GF-D8 (cell line): ENCODE results near the gene SMAD7.

ENCODE experiments used
- DNase-seq: peaks from one replicate; lab custom pipeline; 2025; lab: John Stamatoyannopoulos, UW

The SMAD7 gene

DNA sequence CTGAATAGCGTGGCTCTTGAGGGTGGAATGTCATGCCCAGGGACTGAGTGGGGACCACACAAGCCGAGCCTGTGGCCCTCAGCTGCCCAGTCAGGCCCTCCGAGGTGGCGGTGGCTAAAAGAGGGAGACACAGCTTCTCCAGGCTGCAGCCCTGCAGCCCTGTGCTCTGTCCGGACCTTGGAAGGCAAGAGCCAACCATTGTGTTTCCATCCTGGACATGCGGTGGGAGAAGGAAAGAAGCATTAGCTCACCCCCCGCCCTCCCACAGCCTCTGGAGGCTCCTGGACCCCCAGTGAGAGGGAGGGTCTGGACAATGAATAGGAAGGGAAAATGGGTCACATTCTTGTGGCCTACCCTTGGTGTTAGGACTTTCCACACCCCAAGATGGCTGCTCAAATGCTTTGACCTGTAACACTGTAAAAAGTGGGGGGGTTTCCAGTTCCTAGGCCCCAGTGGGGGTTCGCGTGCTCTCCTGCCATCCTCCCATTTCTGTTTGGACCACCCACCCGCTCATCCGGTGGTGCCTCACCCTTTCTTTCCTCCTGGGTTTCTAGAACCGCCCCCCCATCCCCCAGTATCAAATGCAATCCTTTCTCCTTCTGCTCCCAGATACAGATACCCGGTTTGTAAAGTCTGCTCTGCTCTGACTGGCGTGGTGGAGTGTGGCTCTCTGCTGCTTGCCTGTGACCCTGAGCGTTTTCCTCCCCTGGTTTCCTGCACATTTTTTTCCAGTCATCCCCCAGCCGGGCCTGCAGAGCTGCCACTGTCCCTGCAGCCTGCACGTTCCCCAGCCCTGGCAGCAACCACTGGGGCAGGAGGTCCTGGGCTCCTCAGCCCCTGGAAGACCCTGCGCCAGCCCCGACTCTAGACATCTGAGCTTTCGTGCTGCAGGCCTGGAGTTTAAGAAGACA is 36.3 kb upstream of the SMAD7 start:
- DNase-seq: no peak

DNA sequence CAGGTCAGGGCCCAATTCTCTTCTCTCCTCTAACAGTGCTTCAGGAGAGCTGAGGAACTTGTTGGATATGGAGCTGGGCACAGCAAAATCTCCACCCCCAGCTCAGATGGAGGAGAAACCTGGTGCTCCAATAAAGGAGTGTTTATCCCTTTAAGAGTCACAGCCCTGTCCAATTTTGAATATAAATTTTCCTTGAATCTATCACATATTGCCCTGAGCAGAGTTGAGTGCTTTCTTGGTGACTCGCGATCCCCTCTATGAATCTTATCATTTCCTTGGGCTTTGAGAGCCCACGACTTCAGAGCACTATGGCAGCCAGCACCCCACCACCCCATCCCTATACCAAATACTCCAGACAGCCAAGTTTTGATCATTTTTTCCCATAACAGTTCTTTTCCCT is 34.4 kb upstream of the SMAD7 start:
- DNase-seq: no peak

DNA sequence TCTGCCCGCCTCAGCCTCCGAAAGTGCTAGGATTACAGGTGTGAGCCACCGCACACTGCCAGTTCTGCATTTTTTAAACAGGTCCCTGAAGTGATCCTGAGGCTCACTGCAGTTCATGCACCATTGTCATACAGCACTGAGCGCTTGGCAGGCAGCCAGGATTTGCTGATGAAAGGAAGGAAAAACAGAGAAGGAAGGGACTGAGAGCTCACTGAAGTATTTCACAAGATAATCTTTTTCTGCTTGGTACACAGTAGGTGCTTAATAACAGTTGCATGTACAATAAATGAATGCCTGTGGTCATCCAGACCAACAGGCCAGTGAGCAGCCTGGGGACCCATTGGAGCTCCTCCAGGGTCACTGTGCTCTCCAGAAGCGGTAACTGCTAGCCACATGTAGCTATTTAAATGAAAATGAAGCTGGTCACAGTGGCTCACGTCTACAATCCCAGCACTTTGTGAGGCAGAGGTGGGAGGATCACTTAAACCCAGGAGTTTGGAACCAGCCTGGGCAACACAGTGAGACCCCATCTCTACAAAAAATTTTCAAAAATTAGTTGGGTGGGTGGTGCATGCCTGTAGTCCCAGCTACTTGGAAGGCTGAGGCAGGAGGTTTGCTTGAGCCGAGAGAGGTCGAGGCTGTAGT is 33.1 kb upstream of the SMAD7 start:
- DNase-seq: peak; percentile 35

DNA sequence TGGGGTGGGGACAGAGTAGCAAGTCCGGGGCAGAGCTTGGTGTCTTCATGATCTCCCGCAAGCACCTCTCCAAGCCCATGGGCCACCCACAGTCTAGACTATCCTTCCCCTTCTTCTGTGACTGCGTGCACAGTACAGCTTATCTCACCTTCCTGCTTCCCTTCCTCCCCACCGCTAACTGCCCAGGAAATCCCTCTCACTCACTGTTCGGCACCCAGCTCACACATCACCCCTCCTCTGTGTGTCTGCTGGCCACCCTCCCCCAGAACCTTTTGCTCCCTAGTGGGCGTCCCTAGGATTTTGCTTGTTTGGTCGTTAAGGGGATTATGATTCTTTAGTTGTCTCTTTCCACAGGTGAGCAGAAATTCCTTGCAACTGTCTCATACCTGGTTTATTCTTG is 31.5 kb upstream of the SMAD7 start:
- DNase-seq: peak; percentile 65

DNA sequence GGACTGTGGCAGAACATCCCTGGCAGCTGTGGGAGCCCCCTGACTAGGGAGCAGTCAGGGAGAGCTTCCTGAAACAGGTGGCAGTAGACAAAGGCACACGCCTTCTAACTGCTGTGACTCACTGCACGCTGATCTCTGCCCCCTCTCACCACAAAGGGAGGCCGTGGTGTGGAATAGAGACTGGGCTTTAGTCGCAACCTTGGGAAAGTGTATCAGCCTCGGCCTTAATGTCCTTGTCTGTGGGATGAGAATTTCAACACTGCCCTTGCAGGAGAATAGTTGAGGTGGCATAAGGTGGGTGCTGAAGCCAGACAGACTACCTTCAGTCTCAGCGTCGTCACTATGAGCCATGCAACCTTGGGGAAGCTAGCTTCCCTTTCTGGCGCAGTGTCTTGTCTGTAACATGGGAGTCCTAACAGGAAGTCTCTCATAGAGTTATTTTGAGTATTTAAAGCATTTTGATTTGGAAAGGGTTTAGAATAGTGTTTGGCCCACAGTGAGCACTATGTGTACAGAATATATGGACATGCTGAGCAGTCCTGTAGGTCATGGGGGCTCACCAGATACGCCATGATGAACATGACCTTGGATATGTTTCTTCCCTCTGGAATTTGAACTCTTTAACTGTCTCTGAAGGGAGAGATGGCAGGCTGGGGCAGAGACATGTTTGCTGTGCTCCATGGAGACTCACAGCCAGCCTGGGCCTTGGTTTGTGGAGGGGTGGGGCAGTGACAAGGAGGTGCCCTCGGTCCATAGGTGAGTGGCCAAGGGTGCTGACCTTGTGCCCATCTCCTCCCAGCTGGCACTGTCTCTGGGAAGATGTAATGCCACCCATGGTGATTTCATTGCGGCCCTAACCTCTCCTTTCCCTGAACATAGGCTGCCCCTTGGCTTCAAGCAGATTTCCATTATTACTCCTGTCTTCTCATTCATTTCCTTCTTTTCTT is 29.5 kb upstream of the SMAD7 start:
- peak; percentile 29 for DNase-seq

DNA sequence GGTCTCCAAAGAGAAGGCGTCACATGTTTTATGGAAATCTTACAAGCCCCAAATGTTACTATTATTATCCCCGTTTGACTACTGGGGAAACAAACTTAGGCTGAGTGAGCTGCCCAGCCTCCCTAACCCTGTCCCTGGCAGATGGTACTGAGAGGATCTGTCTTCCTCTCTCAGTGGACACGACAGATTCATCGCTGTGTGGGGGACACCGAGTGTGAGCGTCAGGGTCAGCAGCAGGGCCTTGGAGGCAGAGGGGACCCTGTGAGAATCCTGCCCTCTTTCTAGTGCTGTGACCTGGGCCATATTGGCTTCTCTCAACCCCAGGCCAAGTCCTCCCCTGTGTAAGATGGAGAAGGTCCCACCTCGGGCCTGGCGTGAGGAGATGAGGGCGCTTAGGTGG is 27.1 kb upstream of the SMAD7 start:
- DNase-seq: no peak

DNA sequence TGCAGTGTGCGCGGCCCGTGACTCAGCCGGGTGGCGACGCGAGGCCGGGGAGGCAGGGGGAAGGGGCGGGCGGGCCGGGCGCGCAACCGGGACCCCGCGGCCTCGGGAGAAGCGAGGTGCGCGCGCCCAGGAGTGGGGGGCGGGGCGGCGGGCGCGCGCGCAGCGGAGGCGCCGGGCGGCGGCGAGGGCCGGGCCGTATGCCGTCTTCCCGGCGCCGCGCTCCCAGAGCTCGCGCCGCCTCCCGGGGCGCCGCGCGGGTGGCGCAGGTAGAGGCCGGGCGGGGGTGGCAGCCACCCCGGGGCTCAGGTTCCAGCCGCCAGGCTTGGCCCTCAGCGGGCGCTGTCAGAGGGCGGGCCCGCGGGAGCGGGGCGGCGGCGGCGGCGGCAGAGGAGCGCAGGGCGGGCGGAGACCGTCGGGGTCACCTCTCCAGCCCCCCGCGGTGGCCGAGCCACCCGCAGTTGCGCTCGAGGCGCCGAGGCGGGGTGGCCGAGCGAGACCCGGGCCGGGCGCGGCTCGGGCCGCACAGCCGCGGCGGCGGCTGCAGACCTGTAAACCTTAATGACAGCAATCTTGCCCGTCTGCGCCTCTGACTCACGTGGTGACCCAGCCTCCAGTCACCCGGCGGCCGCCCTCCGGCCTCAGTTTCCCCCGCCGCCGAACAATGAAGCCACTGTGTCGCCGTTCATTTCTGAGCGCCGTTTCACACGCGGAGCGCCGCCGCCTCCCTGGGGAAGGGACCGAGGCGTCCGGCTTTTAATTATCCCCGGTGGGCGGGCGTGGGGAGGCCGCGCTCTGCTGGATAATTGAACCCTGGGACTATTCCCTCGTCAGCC is 25.3 kb upstream of the SMAD7 start:
- DNase-seq: no peak

DNA sequence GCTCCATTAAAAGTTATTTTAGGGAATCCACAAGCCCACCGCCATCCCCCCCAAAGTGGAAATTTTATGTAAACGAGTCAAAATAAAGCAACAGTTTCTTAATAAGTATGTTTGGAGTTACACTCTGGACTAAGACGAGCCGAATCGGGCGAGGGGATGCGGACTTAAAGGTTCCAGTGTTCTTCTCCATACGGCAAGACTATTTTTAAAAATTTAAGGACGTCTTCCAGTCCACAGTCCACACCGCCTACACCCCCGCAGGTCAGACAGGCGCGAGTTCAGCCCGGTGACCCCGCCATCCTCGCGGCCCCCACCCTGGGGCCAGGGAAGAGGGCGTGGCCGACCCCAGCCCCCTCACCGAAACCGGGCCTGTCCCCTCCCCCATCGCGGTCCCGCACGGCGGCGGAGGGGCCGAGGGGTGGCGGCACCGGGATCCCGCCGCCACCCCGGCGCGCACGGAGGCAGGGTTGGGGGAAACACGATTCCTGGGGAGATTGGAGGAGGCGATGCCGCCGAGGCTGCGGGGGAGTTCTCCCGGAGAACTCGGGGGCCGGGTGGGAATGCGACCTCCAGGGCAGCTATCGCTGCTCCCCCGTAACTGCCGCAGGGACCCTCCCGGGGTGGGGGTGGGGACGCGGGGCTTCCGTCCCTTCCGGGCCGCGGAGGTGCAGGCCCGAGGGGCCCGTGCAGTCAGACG is 24.5 kb upstream of the SMAD7 start:
- DNase-seq: no peak

DNA sequence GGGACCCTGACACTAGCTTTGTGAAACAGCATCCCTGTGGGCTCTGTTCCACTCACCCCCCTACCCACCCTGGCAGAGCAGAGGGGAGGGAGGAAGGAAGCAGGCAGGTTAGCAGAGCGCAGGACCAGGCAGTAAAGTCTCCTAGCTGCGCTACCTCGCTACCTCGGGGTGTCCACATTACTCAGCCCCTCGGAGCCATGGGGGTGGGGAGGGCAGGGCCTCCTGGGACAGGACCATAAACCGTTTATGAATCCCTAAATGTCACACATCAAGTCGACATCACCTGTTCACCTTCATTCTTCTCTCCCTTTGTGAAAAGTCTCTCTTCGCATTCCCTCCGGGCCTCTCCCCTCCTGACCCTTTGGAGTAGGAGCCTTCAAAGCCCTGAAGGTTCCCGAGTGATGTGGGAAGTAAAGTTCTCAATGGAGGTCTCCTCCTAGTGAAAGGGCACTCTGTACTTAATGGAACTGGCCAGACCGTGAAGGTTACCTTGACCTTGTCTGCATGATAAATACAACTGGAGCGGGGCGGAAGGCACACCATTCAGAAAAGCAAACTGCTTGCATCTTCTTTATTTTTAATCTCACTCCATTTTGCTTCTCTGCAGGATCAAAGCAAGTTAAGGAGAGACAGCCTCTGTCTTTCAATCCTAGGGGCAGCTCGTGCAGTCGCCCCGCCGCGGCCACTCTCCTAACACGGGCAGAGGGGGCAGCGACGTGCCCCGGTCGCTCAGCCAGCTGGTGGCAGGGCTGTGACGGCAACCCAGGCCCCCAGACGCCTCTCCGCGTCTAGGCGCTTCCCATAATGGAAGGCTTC is 23.7 kb upstream of the SMAD7 start:
- no peak for DNase-seq

DNA sequence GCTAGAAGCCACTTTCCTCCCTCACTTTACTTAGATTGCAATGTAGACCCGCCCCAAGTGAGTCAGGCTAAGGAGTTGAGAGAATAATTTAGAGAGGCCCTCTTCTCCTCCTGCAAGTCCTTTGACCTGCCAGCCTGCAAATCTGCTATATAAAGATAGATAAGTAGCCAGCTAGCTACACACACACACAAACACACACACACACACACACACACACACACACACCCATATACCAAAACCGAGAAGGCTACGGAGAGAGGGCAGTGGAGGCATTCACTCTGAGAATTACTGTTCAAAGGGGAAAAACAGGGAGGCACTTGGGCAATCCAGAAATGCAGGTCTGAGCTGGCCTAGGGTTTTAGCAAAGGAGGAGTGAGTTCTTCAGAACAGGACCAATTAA is 23.0 kb upstream of the SMAD7 start:
- no peak for DNase-seq

DNA sequence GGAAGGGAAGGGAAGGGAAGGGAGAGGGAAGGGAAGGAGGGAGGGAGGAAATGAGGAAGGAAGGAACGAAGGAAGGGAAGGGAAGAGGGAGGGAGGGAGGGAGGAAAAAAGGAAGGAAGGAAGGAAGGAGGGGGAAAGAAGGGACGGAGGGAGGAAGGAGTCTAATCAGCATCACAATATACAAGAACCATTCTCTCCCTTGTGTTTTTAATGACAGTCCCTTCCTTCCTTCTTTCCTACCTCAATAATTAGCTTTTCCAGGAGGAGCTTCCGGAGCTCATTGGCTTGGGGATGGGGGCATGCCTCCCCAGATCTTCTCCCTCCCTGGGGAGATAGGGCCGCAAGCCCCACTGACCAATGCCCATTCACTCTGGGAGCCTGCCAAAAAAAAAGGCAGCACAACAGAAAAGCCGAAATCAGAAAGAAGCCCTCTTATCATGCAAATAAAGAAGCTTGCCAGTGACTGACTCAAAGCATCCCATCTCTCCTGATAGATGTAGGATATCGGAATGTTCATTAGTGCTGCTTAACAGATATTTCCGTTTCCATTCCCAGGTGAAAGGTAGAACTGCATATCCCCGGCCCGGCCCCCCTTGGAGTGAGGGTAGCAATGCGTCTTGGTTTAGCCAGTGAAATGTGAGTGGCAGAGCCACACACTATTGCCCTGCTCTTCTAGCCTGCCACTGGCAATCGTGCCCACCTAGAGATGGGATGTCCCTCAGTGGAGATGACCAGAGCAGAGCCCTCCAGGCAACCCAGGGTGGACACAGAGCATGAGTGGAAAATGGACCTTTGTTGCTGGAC is 17.8 kb upstream of the SMAD7 start:
- DNase-seq: no peak

DNA sequence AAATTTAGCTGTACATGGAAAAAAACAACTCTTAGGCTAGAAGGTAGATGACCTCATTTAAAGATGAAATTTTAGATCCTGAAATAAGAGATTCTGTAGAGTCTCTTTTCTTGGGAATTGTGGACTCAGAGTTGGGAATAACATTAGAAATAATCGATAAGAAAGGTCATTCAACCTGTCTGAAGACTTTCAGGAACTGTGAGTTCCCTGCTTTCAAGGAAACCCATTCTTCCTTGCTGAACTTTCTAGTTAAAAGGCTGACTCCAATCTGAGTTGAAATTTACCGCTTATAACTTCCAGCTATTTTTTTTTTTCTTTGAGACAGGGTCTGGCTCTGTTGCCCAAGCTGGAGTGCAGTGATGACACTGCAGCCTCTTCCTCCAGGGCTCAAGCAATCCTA is 16.8 kb upstream of the SMAD7 start:
- DNase-seq: no peak

DNA sequence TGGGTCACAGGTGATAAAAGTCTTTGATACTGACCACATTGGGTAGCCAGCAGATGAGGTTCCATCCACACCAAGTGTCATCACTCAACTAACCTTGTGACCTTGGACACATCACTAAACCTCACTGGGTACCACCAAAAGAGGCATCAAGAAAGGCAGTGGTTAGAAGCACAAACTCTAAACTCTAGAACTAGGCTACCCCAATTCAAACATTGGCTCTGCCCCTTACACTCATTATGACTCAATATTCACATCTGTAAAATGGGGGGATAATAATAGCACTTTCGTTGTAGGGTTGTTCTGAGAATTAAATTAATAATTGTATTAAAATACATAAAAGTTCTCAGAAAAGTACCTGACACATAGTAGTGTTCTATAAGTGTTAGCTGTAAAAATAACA is 15.8 kb upstream of the SMAD7 start:
- DNase-seq: no peak

DNA sequence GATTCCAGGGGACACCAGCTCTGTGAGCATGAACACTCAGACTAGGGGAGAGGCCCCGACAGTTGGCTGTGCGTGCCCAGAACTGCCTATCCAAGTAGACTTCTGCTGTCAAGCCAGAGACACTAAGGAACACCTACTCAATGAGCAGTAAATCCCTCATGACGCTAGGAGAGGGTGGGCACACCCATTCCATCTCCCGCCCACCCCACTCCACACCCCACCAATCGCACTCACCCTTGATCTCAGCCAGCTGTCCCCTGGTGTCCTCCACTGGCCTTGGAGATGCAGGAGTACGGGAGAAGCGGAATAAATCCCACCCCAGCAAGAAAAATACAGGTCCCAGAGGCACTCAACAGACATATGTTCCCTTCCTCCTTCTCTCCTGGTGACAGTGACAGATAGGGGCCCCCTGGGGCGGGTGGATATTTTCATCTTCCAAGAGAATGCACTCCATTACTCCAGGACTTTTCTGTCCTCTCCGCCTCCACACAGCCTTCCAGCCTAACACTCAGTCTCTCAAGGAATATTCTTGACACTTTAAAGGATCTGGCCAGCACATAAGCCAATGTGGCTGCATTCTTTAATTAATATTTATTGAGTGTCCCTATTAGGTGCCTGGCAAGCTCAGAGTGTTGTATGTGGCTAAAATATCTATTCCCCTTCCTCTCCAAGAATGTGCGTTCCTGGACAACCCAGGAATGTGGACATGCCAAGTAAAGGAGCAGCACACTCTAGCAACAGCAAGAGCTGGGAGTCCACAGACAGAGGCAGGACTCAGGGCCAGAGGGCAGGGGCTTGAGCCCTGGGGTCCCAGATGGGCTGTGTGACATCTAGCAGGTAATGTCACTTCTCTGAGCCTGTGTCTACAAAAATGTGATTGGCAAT is 13.1 kb upstream of the SMAD7 start:
- DNase-seq: no peak

DNA sequence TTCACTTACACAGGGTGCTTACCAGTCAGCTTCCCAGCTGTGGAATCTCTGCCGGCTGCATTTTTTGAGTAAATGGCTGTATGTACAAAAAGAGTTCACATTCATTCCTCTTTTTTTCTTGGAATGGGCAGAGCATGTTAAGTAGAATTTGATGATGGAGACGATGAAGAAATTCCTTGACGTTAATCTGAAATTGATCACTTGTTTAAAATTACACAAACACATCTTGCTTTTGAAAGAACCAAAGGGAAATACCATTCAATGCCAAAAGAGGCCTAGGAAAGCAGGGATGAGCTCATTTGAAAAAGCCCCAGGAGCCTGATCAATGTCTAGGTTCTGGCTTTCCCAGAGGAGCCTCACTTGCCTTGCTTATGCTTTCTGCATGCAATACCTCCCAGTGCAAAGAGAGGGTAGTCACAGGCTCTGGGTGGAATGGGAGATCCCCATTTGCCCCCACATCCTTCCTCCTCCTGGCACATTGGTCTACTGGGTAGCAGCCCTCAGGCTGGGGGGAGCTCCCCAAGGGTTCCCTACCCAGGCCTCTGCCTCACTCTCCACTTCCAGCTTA is 12.3 kb upstream of the SMAD7 start:
- no peak for DNase-seq

DNA sequence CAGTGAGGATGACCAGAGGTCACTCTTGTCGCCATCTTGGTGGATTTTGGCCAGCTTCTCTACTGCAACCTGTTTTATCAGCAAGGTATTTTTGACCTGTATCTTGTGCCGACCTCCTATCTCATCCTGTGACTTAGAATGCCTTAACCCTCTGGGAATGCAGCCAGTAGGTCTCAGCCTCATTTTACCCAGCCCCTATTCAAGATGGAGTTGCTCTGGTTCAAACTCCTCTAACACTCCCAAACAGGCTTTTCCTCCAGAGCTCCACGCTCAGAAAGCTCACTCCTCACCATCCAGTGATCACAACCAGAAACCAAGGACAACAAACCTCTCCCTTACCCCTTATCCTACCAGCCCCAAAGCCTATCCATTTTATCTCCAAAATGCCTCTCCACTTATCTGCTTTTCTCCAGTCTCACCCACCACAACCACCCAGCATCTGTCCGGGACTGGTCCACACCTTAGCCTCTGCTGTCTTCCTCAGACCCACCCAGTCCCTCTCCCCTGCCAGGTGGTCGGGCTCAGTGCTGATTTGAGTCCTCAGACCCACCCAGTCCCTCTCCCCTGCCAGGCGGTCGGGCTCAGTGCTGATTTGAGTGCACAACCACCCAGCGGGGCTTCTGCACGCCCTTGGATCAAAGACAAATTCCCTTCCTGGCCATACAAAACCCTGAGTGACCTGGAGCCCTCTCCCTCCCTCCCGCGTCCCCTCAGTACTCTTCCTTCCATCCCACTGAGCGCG is 11.7 kb upstream of the SMAD7 start:
- no peak for DNase-seq

DNA sequence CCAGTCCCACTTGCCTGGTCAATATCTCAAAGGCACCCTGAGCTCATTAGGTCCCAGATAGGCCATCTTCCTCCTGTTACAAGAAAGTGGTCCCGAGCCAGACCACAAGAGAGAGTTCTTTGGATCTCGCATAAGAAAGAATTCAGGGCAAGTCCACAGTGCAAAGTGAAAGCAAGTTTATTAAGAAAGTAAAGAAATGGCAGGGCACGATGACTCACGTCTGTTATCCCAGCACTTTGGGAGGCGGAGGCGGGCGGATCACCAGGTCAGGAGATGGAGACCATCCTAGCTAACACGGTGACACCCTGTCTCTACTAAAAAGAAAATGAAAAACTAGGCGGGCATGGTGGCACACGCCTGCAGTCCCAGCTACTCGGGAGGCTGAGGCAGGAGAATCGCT is 10.8 kb upstream of the SMAD7 start:
- DNase-seq: no peak
